NOMO-1 (cell line): ENCODE results near the gene ATIC.

ENCODE experiments used
- DNase-seq, 2 experiments: peaks; one replicate each; lab custom pipeline; 2025; ENCODE audit not compliant: unreplicated experiment in 2 of 2; lab: John Stamatoyannopoulos, UW

The ATIC gene

GRCh38 chr2:215314896-215315295 is 3.0 kb downstream of the ATIC start:
- DNase-seq: no peak

- DNase-seq: no peak
These were observed 3.4 kb downstream of the ATIC start for GRCh38 chr2:215315301-215315700.

- no peak for DNase-seq
These were observed 4.5 kb downstream of the ATIC start for GRCh38 chr2:215316336-215316735.

DNA sequence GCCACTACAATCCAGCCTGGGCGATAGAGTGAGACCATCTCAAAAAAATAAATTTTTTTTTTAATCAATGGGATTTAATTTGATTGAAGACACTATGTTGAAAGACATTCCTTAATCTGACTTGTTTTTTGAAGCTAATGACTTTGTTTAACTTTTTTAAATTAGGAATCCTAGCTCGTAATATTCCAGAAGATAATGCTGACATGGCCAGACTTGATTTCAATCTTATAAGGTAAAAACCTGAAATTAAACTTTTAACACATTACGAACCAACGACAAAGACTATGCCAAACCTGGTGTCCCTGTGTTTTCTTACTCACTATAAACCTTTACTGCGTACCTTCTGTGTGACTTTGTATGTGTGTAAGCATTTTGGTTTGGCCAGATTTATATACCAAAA is 7.6 kb downstream of the ATIC start:
- no peak for DNase-seq

GRCh38 chr2:215320102-215320501 is 8.2 kb downstream of the ATIC start:
- DNase-seq: no peak

DNA sequence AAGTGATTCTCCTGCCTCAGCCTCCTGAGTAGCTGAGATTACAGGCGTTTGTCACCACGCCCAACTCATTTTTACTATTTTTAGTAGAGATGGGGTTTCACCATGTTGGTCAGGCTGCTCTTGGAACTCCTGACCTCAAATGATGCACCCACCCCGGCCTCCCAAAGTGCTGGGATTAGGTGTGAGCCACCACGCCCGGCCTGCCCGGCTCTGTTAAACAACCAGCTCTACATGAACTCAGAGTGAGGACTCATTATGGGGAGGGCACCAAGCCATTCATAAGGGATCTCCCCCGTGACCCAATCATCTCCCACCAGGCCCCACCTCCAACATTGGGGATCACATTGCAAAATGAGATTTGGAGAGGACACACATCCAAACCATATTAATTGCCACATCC is 8.8 kb downstream of the ATIC start:
- DNase-seq: no peak

DNA sequence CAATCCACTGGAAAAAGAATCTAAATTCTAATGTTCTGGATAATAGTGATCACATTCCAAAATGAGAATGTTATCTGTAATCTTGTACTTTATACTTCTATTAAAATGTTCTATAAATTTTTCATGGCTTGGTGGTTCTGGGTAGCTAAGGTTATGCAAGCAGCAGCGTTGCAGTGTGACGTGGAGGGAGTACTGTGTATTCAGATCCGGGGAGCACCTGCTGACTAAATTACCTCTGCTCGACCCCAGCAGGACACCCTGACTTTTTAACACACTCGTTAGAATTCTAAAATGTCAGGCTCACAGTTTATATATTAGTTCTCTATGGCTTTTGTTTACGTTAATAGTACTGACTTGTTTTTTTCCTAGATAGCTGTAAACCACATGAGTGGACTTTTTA is 13.0 kb downstream of the ATIC start:
- no peak for DNase-seq

GRCh38 chr2:215328066-215328465 is 16.2 kb downstream of the ATIC start:
- no peak for DNase-seq

- no peak for DNase-seq
These were observed 21.2 kb downstream of the ATIC start for GRCh38 chr2:215332872-215333595.

GRCh38 chr2:215338883-215339679 is 27.2 kb downstream of the ATIC start:
- DNase-seq: no peak

- DNase-seq: no peak
These were observed 36.0 kb downstream of the ATIC start for GRCh38 chr2:215347878-215348277.

GRCh38 chr2:215352602-215353001 is 40.7 kb downstream of the ATIC start:
- no peak for DNase-seq

- DNase-seq: no peak
These were observed 43.2 kb downstream of the ATIC start for GRCh38 chr2:215354771-215355695.

DNA sequence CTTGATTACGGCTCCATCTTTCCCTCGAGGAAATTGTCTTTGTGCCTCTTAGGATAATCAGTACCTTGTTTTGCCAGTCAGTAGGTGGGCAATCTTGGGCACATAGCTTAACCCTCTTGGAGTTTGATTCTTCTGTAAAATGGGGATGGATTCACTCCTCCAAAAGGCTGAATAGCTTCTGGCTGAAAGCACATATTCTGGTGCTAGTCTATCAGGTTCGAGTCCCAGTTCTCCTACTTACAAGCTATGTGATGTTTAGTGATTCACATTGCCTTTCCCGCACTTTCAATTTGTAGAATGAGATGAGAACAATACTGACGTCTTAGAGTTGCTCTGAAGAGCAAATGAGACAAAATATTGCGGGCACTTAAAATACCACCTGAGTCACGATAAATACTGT is 43.9 kb downstream of the ATIC start:
- no peak for DNase-seq

DNA sequence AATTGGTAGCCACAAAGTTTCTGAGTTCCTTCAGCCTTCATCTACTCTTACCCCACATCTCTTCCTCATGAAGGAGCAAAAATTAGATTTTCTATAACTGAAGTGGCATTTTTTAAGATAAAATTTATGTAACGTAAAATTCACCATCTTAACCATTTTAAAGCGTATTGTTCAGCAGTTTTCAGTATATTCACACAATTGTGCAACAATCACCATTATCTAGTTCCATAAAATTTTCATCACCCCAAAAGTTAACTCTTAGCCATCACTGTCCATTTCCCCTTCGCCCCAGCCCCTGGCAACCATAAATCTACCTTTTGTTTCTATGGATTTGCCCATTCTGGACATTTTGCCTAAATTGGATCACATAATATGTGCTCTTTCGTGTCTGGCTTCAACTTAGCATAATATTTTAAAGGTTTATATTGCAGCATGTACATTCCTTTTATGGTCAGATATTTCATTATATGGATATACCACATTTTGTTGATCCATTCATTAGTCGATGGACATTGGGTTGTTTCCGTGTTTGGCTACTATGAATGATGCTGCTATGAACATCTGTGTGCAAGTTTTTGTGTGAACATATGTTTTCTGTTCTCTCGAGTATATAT is 44.6 kb downstream of the ATIC start:
- DNase-seq: no peak

GRCh38 chr2:215356948-215357461 is 45.1 kb downstream of the ATIC start:
- DNase-seq: no peak

GRCh38 chr2:215357660-215358059 is 45.8 kb downstream of the ATIC start:
- no peak for DNase-seq

DNA sequence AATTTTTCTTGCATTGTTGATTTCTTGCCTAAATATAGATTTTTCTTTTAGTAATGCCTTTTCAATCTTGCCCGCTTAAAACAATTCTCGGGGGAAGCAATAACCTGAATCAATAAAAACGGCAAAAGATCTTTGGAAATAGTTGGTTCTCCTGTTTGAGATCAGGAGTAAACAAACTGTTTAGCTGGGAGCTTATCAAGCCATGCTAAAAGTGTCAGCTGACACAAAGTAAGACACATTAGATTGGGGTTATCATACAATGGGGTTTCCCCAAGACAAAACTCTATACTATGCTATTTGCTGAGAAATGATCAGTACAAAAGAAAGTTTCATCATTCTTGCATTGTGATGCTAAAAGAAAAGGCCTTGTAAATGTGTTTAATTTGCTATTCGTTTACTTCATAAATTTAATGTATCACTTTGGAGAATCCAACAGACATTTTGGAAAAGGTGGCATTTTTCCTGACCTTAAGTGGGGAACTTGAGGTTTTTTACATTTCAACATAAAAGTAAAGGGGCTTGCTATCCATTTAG is 46.5 kb downstream of the ATIC start:
- DNase-seq: no peak

DNA sequence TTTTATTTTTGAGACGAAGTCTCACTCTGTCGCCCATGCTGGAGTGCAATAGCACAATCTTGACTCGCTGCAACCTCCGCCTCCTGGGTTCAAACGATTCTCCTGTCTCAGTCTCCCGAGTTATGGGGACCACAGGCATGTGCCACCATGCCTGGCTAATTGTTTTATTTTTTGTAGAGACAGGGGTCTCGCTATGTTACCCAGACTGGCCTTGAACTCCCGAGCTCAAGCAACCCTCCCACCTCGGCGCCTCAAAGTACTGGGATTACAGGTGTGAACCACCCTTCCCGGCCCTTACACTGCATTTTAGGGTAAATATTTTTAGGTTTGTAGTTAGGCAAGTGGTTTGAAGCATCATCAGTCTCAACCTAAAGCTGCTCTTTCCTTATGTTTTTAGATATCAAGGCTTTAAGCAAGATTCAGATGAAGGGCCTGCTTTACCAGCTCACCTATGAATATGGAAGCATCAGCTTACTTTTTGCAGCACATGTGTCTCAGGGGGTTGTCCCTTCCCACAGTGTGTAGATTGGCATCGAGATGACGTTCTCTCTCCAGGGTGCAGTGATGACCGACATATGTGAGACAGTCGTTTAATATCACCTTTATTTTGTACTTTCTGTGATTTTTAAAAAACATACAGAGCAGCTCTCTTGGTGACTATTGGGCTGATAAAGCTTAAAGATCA is 47.2 kb downstream of the ATIC start:
- DNase-seq: no peak

DNA sequence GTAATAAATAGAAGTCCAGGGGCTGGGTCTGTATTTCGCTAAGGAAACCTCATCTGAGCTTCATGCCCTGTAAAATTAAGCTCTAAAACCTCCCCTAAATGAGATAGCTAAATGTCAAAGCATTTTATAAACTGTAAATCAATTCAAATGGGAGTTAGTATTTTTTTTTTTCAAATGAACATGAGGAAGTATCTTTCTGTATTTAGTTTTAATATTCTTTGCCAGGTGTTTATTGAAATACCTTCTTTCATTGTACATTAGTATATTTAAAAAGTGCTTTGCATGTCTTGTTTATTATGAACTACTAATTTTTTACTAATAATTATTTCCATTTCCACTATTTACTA is 47.7 kb downstream of the ATIC start:
- no peak for DNase-seq
